Endothelial cell of umbilical vein (primary cell): ENCODE results near the gene FAM222A.

ENCODE experiments used
- EZH2 ChIP-seq: IDR thresholded peaks from 2 replicates; pipeline ENCODE4 v1.6.1; 2012; ENCODE audit warnings: borderline replicate concordance, low read depth, mild to moderate bottlenecking, moderate library complexity, low read length, inconsistent platforms; ENCODE audit not compliant: severe bottlenecking
- MYC ChIP-seq: IDR thresholded peaks from one replicate; pipeline ENCODE4 v1.6.1; 2011; ENCODE audit warnings: mild to moderate bottlenecking, low read depth, low read length
- POLR2A ChIP-seq: IDR thresholded peaks from 2 replicates; pipeline ENCODE4 v1.6.1; 2012; ENCODE audit warnings: low read depth, mild to moderate bottlenecking, control low read depth, low read length
- TF ChIP-seq, protein P1 (sequence below), 2 donors: IDR thresholded peaks; 1 replicate in 1 of 2; 2 replicates in 1 of 2; pipeline ENCODE4 v1.5.1; 2011; ENCODE audit warnings: low read length in 2 of 2, mild to moderate bottlenecking in 2 of 2, moderate library complexity in 2 of 2, control low read depth in 1 of 2, inconsistent platforms in 1 of 2, low read depth in 1 of 2; ENCODE audit not compliant: insufficient read depth in 1 of 2; ENCODE audit errors: extremely low read depth in 1 of 2

- TF ChIP-seq, protein P1, sequence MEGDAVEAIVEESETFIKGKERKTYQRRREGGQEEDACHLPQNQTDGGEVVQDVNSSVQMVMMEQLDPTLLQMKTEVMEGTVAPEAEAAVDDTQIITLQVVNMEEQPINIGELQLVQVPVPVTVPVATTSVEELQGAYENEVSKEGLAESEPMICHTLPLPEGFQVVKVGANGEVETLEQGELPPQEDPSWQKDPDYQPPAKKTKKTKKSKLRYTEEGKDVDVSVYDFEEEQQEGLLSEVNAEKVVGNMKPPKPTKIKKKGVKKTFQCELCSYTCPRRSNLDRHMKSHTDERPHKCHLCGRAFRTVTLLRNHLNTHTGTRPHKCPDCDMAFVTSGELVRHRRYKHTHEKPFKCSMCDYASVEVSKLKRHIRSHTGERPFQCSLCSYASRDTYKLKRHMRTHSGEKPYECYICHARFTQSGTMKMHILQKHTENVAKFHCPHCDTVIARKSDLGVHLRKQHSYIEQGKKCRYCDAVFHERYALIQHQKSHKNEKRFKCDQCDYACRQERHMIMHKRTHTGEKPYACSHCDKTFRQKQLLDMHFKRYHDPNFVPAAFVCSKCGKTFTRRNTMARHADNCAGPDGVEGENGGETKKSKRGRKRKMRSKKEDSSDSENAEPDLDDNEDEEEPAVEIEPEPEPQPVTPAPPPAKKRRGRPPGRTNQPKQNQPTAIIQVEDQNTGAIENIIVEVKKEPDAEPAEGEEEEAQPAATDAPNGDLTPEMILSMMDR (IDR thresholded peaks at IDR 0.05; ENCODE audit: extremely low read depth in 1 of 2, insufficient read depth in 1 of 2, low read depth in 1 of 2, low read length in 2 of 2) = no peak
- TF ChIP-seq POLR2A (no peak), MYC (no peak), EZH2 (no peak)
These were observed 4.7 kb upstream of the FAM222A start for GRCh38 chr12:109708939-109709338.
